ENCODE data around the gene COX7A2.

The COX7A2 gene

DNA sequence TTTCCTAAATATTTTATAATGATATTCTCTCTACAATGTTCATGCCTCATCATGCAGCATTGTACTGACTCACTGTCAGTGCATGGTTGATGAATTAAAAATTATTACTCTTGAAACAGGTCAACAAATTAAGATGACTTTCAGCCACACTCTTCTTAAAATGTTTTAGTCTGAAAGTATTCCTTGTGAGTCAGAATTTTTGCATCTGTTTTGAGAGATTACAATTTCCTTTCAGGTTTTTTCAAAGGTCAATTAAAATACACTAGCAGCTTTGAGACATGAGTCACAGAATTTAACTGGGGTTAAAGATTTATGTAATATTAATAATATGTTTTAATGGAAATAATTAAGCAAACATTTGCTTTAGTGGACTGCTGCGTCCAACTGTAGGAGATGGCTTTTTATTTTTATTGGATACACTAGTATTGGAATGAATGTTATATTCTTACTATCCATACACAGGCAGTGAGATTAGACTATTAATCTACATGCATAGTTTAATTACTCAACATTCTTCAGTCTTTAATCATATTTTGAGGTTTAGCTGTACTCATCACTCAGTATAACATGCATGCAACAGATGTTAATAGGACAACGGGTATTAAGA is 47.4 kb downstream of the COX7A2 start:
- no peak for DNase-seq

DNA sequence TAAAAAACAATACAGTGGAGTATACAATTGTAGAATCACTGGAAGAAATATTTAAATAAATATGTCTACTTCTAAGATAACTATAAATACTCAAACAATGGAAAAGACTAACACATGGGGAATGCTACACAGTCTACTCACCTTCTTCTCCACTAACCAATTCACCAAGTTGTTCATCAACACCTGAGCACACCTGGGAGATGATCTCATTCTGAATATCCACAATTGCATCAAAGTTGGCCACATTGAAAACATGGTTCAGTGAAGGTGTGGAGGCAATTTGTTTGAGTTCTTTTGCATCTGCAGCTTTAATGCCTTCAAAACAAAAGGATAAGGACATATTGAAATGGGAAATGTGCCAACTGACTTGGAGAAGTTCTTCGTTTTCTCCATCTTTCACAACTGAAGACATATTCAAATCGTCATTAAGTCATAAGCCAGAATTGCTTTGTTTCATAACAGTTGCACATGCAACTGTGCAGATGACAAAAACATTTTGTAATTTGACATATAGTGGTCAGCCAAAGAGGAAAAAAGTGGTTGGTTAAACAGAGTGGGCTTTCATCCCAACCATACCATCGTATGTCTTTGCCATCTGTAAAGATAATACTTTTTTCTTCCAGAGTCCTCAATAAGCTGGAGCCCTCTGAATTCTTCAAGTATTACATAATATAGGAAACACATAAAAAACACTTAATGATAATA is 55.2 kb downstream of the COX7A2 start:
- no peak for DNase-seq
